WTC11 (cell line): ENCODE results near the gene LRRC14B. TPM values are rescaled to one million over a fixed set of nuclear protein-coding genes. Genes with fewer than 3 reads are reported as not detected.

Source experiments
- ATAC-seq: fragments of 200-7000 bp; cut with Tn5 transposase; 2 replicates; pipeline ENCODE4 v1.10.0; 2021; ENCODE audit warnings: mild to moderate bottlenecking, moderate library complexity
- CTCF ChIA-PET: fragments of 300-600 bp; sonication (Branson Sonifier 250); formaldehyde crosslinking; loops from one replicate; lab custom pipeline; 2021; ENCODE audit warnings: antibody characterized with exemption; lab: Charles Lee
- POLR2A ChIA-PET: fragments of 350-600 bp; sonication (Branson Sonifier 250); formaldehyde crosslinking; loops from one replicate; lab custom pipeline; 2021; ENCODE audit warnings: antibody characterized with exemption; lab: Charles Lee
- DNase-seq: peaks from one replicate; pipeline ENCODE4 v3.0.0; 2021; ENCODE audit warnings: low spot score
- H3K27ac Mint-ChIP-seq: 2 replicates; pipeline ENCODE4 v1.8.0; 2021; ENCODE audit warnings: mixed read lengths
- H3K27me3 Mint-ChIP-seq: 2 replicates; pipeline ENCODE4 v1.8.0; 2021; ENCODE audit warnings: low read depth, mild to moderate bottlenecking, moderate library complexity, mixed read lengths
- H3K36me3 Mint-ChIP-seq: 2 replicates; pipeline ENCODE4 v1.8.0; 2021; ENCODE audit warnings: mixed read lengths
- H3K4me1 Mint-ChIP-seq: 2 replicates; pipeline ENCODE4 v1.8.0; 2022; ENCODE audit warnings: mixed read lengths
- H3K4me3 Mint-ChIP-seq: 2 replicates; pipeline ENCODE4 v1.8.0; 2021; ENCODE audit warnings: mild to moderate bottlenecking, moderate library complexity, mixed read lengths
- H3K9me3 Mint-ChIP-seq: 2 replicates; pipeline ENCODE4 v1.8.0; 2021; ENCODE audit warnings: mixed read lengths
- ARID4B ChIP-seq: sonication (generic); formaldehyde crosslinking; IDR thresholded peaks from 2 replicates; pipeline ENCODE4 v1.8.0; 2023; ENCODE audit warnings: missing genetic modification reagents, mild to moderate bottlenecking, borderline replicate concordance
- ATF1 ChIP-seq: sonication (generic); formaldehyde crosslinking; IDR thresholded peaks from 2 replicates; pipeline ENCODE4 v1.8.1; 2023; ENCODE audit warnings: mild to moderate bottlenecking, moderate library complexity, missing genetic modification reagents
- CREM ChIP-seq: sonication (generic); formaldehyde crosslinking; IDR thresholded peaks from 2 replicates; pipeline ENCODE4 v1.8.1; 2022; ENCODE audit warnings: mild to moderate bottlenecking, missing genetic modification reagents, moderate library complexity
- E2F1 ChIP-seq: sonication (generic); formaldehyde crosslinking; IDR thresholded peaks from 2 replicates; pipeline ENCODE4 v1.8.0; 2022; ENCODE audit warnings: mild to moderate bottlenecking, missing genetic modification reagents
- E2F4 ChIP-seq: sonication (generic); formaldehyde crosslinking; IDR thresholded peaks from 2 replicates; pipeline ENCODE4 v1.8.1; 2022; ENCODE audit warnings: low read depth, mild to moderate bottlenecking, moderate library complexity, missing genetic modification reagents, borderline replicate concordance
- E2F5 ChIP-seq: sonication (generic); formaldehyde crosslinking; IDR thresholded peaks from 2 replicates; pipeline ENCODE4 v1.8.1; 2022; ENCODE audit warnings: mild to moderate bottlenecking, moderate library complexity, missing genetic modification reagents
- ELF4 ChIP-seq: sonication (generic); formaldehyde crosslinking; IDR thresholded peaks from 2 replicates; pipeline ENCODE4 v1.8.1; 2022; ENCODE audit warnings: low read depth, mild to moderate bottlenecking, moderate library complexity, missing genetic modification reagents
- ESRRA ChIP-seq: sonication (generic); formaldehyde crosslinking; IDR thresholded peaks from 2 replicates; pipeline ENCODE4 v1.8.1; 2022; ENCODE audit warnings: mild to moderate bottlenecking, missing genetic modification reagents, borderline replicate concordance
- FOXP4 ChIP-seq: sonication (generic); formaldehyde crosslinking; IDR thresholded peaks from 2 replicates; pipeline ENCODE4 v1.8.0; 2022; ENCODE audit warnings: mild to moderate bottlenecking, missing genetic modification reagents
- GABPB1 ChIP-seq: sonication (generic); formaldehyde crosslinking; IDR thresholded peaks from 2 replicates; pipeline ENCODE4 v1.8.1; 2023; ENCODE audit warnings: mild to moderate bottlenecking, missing genetic modification reagents
- GTF2I ChIP-seq: fragments of 250-450 bp; sonication (Bioruptor Pico); conservative IDR thresholded peaks from 2 replicates; pipeline ENCODE4 v1.4.0; 2021; ENCODE audit warnings: mild to moderate bottlenecking
- IRF2 ChIP-seq: sonication (generic); formaldehyde crosslinking; IDR thresholded peaks from 2 replicates; pipeline ENCODE4 v1.8.0; 2022; ENCODE audit warnings: low read depth, missing genetic modification reagents, borderline replicate concordance
- MLX ChIP-seq: sonication (generic); formaldehyde crosslinking; IDR thresholded peaks from 2 replicates; pipeline ENCODE4 v1.8.1; 2023; ENCODE audit warnings: mild to moderate bottlenecking, missing genetic modification reagents, moderate library complexity
- PRDM15 ChIP-seq: sonication (generic); formaldehyde crosslinking; IDR thresholded peaks from 2 replicates; pipeline ENCODE4 v1.8.0; 2022; ENCODE audit warnings: missing genetic modification reagents
- RORB ChIP-seq: fragments of 250-450 bp; sonication (Bioruptor Pico); IDR thresholded peaks from 2 replicates; pipeline ENCODE4 v1.9.0; 2021; ENCODE audit warnings: mild to moderate bottlenecking
- SMAD3 ChIP-seq: sonication (generic); formaldehyde crosslinking; IDR thresholded peaks from 2 replicates; pipeline ENCODE4 v1.8.0; 2022; ENCODE audit warnings: missing genetic modification reagents, mild to moderate bottlenecking, borderline replicate concordance
- TP53 ChIP-seq: sonication (generic); formaldehyde crosslinking; IDR thresholded peaks from 2 replicates; pipeline ENCODE4 v1.8.1; 2023; ENCODE audit warnings: mild to moderate bottlenecking, missing genetic modification reagents
- ZBTB21 ChIP-seq: sonication (generic); formaldehyde crosslinking; IDR thresholded peaks from 2 replicates; pipeline ENCODE4 v1.8.1; 2023; ENCODE audit warnings: mild to moderate bottlenecking, missing genetic modification reagents, borderline replicate concordance
- ZNF263 ChIP-seq: sonication (generic); formaldehyde crosslinking; IDR thresholded peaks from 2 replicates; pipeline ENCODE4 v1.8.1; 2022; ENCODE audit warnings: low read depth, mild to moderate bottlenecking, moderate library complexity, missing genetic modification reagents
- ZNF416 ChIP-seq: fragments of 250-450 bp; sonication (Bioruptor Pico); IDR thresholded peaks from 2 replicates; pipeline ENCODE4 v1.9.0; 2021; ENCODE audit warnings: mild to moderate bottlenecking, inconsistent platforms
- ZNF512 ChIP-seq: sonication (generic); formaldehyde crosslinking; IDR thresholded peaks from 2 replicates; pipeline ENCODE4 v1.8.1; 2022; ENCODE audit warnings: missing genetic modification reagents, borderline replicate concordance
- total RNA-seq: library from RNA; stranded (reverse); gene quantifications from 3 replicates; pipeline ENCODE4 v1.2.3, GENCODE V29; 2021

LRRC14B gene
- total RNA-seq, 1 experiment from 2014 or later, result not detected

- TF ChIP-seq FOXP4 (CRISPR knock-in tag) (no peak), GTF2I (CRISPR knock-in tag) (no peak), RORB (no peak), GABPB1 (CRISPR knock-in tag) (no peak), ATF1 (no peak), ZNF416 (CRISPR knock-in tag) (no peak), SMAD3 (no peak)
These were observed 9.7 kb upstream of the LRRC14B start (continued) for GRCh38 chr5:181566-181965.

GRCh38 chr5:182126-182525 lies 9.2 kb upstream of the LRRC14B start:
- CTCF ChIA-PET, result no interaction called here
- no peak for DNase-seq
- no peak for TF ChIP-seq ARID4B (CRISPR knock-in tag)
- TF ChIP-seq TP53, result no peak
- TF ChIP-seq E2F1 (CRISPR knock-in tag), result no peak
- no peak for TF ChIP-seq ATF1
- no peak for TF ChIP-seq ZBTB21 (CRISPR knock-in tag)
- TF ChIP-seq ELF4 (CRISPR knock-in tag), result no peak
- no peak for TF ChIP-seq ZNF263 (CRISPR knock-in tag)
- TF ChIP-seq E2F4 (CRISPR knock-in tag), result no peak
- TF ChIP-seq PRDM15 (CRISPR knock-in tag), result no peak
- no peak for TF ChIP-seq E2F5 (CRISPR knock-in tag)
- no peak for TF ChIP-seq GTF2I (CRISPR knock-in tag)
- TF ChIP-seq ESRRA (CRISPR knock-in tag), result no peak
- no peak for TF ChIP-seq CREM (CRISPR knock-in tag)
- TF ChIP-seq ZNF512 (CRISPR knock-in tag), result no peak
- TF ChIP-seq MLX (CRISPR knock-in tag), result no peak
- no peak for TF ChIP-seq IRF2 (CRISPR knock-in tag)
- TF ChIP-seq, all 79 proteins: peak for 0
- no peaks in the 10 kb centered on the region for H3K27me3 Mint-ChIP-seq
- POLR2A ChIA-PET, result no interaction called here
- peaks cover 20% of the 10 kb centered on the region for H3K36me3 Mint-ChIP-seq
- no peak overlapping the region for H3K4me3 Mint-ChIP-seq
- H3K27ac Mint-ChIP-seq, result no peak overlapping the region
- H3K9me3 Mint-ChIP-seq, result no peaks in the 10 kb centered on the region
- ATAC-seq, result no peak
- peaks cover 13% of the 10 kb centered on the region for H3K4me1 Mint-ChIP-seq
